Natural killer cell (primary cell): ENCODE measurements around the gene MTCH2. TPM values are rescaled to one million over a fixed set of nuclear protein-coding genes. Genes with fewer than 3 reads are reported as not detected.
A peak's percentile ranks its signal among the peaks of the same experiment; 100 is the strongest.

Experiments
- ATAC-seq, 3 donors: fragments of 150-1000 bp in 2 of 3; fragments of 200-7000 bp in 1 of 3; cut with Tn5 transposase; 1 replicate in 1 of 3; 2 replicates in 2 of 3; pipeline ENCODE4 v1.10.0; 2021; ENCODE audit warnings: mild to moderate bottlenecking in 2 of 3, moderate library complexity in 2 of 3
- DNase-seq, 2 donors: peaks; one replicate each; pipeline versions ENCODE4 v3.0.0 to v3.0.0-alpha.2; 2013 to 2021; ENCODE audit warnings: mixed read lengths in 1 of 2
- H3K27ac ChIP-seq: one replicate; pipeline ENCODE4 v1.5.1; 2013; ENCODE audit warnings: mild to moderate bottlenecking, low read length
- H3K27me3 ChIP-seq: one replicate; pipeline ENCODE4 v1.6.1; 2013; ENCODE audit warnings: low read length; ENCODE audit not compliant: control insufficient read depth, insufficient read depth
- H3K36me3 ChIP-seq: one replicate; pipeline ENCODE4 v1.6.1; 2013; ENCODE audit warnings: low read length; ENCODE audit not compliant: control insufficient read depth, insufficient read depth
- H3K4me1 ChIP-seq: one replicate; pipeline ENCODE4 v1.6.1; 2013; ENCODE audit warnings: low read length; ENCODE audit not compliant: control insufficient read depth, insufficient read depth
- H3K4me3 ChIP-seq: one replicate; pipeline ENCODE4 v1.5.1; 2013; ENCODE audit warnings: low read length
- H3K9me3 ChIP-seq: one replicate; pipeline ENCODE4 v1.6.1; 2013; ENCODE audit warnings: low read length; ENCODE audit not compliant: control insufficient read depth, insufficient read depth
- H3K27ac Mint-ChIP-seq, 2 donors: one replicate each; pipeline ENCODE4 v1.8.0; 2022; ENCODE audit warnings: mild to moderate bottlenecking in 2 of 2, mixed read lengths in 2 of 2, moderate library complexity in 1 of 2
- H3K27me3 Mint-ChIP-seq, 2 donors: one replicate each; pipeline ENCODE4 v1.8.0; 2022; ENCODE audit warnings: low read depth in 2 of 2, mixed read lengths in 2 of 2
- H3K36me3 Mint-ChIP-seq: one replicate; pipeline ENCODE4 v1.8.0; 2022; ENCODE audit warnings: mixed read lengths
- H3K4me1 Mint-ChIP-seq, 2 donors: one replicate each; pipeline ENCODE4 v1.8.0; 2022; ENCODE audit warnings: mixed read lengths in 2 of 2
- H3K4me3 Mint-ChIP-seq: one replicate; pipeline ENCODE4 v1.8.0; 2022; ENCODE audit warnings: mild to moderate bottlenecking, moderate library complexity, mixed read lengths
- H3K9me3 Mint-ChIP-seq, 2 donors: one replicate each; pipeline ENCODE4 v1.8.0; 2022; ENCODE audit warnings: mixed read lengths in 2 of 2
- WGBS: methylation state at CpG from one replicate; pipeline ENCODE4 v1.1.7; 2013; ENCODE audit warnings: missing lambda C conversion rate; ENCODE audit not compliant: insufficient coverage; 5-methylcytosine and 5-hydroxymethylcytosine counted together
- intact Hi-C: fragments of 100-400 bp; cut with micrococcal nuclease; formaldehyde crosslinking; loops from one replicate; pipeline ENCODE4 v1.14.2; 2022
- total RNA-seq, 4 donors: library from RNA; stranded (reverse); fragments of 120-200 nt in 1 of 4; gene quantifications; one replicate each; pipeline versions ENCODE4 v1.2.3 to v1.2.4, GENCODE V29; 2013 to 2022
- TF ChIP-seq, protein P1 (sequence below): fragments of 200-600 bp; IDR thresholded peaks from one replicate; pipeline ENCODE4 v1.8.0; 2022; ENCODE audit warnings: antibody characterized with exemption

The MTCH2 gene
- total RNA-seq, 3 donors from 2014 or later (not counting 1 experiment from before 2014, with no cell fraction given) = 25.0 to 32.4 (median 31.4) TPM

DNA sequence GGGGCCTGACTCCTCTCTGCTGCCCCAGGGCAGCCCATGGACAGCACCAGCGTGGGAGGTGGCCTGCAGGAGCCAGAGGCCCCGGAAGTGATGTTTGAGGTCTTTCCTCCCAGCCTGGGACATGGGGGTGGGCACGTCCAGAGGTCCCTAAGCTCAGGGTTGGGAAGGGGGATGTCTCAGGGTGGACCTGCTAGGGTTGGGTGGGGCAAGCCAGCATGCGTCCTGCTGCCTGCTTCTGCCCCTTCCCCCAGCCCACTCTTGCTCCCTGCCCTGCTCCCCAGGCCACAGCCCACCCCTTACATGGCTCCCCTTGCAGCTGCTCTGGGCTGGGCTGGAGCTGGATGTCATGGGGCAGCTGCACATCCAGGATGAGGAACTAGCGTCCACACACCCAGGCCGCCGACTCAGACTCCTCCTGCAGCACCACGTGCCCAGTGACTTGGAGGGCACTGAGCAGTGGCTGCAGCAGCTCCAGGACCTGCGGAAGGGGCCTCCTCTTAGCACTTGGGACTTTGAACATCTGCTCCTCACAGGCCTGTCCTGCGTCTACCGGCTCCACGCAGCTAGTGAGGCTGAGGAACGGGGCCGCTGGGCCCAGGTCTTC is 54.5 kb downstream of the MTCH2 start:
- H3K4me1 ChIP-seq = peaks cover 8% of the 10 kb centered on the region
- H3K36me3 Mint-ChIP-seq = no peaks in the 10 kb centered on the region
- H3K9me3 ChIP-seq = no peaks in the 10 kb centered on the region
- H3K4me3 ChIP-seq = no peak overlapping the region
- H3K27ac ChIP-seq = no peak overlapping the region
- H3K4me3 Mint-ChIP-seq = no peak overlapping the region
- H3K4me1 Mint-ChIP-seq = no peaks in the 10 kb centered on the region
- H3K27me3 ChIP-seq = no peaks in the 10 kb centered on the region
- no peak overlapping the region for H3K27ac Mint-ChIP-seq
- no peak for DNase-seq
- WGBS = 45% methylated on average over 14 of the region's 14 CpGs
- H3K9me3 Mint-ChIP-seq = no peaks in the 10 kb centered on the region
- TF ChIP-seq, protein P1, sequence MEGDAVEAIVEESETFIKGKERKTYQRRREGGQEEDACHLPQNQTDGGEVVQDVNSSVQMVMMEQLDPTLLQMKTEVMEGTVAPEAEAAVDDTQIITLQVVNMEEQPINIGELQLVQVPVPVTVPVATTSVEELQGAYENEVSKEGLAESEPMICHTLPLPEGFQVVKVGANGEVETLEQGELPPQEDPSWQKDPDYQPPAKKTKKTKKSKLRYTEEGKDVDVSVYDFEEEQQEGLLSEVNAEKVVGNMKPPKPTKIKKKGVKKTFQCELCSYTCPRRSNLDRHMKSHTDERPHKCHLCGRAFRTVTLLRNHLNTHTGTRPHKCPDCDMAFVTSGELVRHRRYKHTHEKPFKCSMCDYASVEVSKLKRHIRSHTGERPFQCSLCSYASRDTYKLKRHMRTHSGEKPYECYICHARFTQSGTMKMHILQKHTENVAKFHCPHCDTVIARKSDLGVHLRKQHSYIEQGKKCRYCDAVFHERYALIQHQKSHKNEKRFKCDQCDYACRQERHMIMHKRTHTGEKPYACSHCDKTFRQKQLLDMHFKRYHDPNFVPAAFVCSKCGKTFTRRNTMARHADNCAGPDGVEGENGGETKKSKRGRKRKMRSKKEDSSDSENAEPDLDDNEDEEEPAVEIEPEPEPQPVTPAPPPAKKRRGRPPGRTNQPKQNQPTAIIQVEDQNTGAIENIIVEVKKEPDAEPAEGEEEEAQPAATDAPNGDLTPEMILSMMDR = no peak
- peaks cover 21% of the 10 kb centered on the region for H3K36me3 ChIP-seq
- peaks cover 0 to 5% of the 10 kb centered on the region in 2 donors for H3K27me3 Mint-ChIP-seq
- peak in 1 of 3 donors; percentile 30 for ATAC-seq
- intact Hi-C loops = no loop called here

GRCh38 chr11:47587039-47587716 is 55.2 kb downstream of the MTCH2 start:
- peaks cover 0 to 2% of the 10 kb centered on the region in 2 donors for H3K27me3 Mint-ChIP-seq
- H3K27me3 ChIP-seq = no peaks in the 10 kb centered on the region
- WGBS = 80% methylated on average over 5 of the region's 6 CpGs
- ATAC-seq (no peak), DNase-seq (no peak)
- no peak overlapping the region for H3K4me3 Mint-ChIP-seq
- no peaks in the 10 kb centered on the region for H3K9me3 ChIP-seq
- no peaks in the 10 kb centered on the region for H3K36me3 Mint-ChIP-seq
- H3K9me3 Mint-ChIP-seq = no peaks in the 10 kb centered on the region
- no peak overlapping the region for H3K27ac Mint-ChIP-seq
- H3K4me3 ChIP-seq = no peak overlapping the region
- H3K36me3 ChIP-seq = peaks cover 27% of the 10 kb centered on the region
- no peak overlapping the region for H3K27ac ChIP-seq
- TF ChIP-seq, protein P1 = no peak
- intact Hi-C loops = no loop called here
- peaks cover 0 to 2% of the 10 kb centered on the region in 2 donors for H3K4me1 Mint-ChIP-seq
- peaks cover 8% of the 10 kb centered on the region for H3K4me1 ChIP-seq

DNA sequence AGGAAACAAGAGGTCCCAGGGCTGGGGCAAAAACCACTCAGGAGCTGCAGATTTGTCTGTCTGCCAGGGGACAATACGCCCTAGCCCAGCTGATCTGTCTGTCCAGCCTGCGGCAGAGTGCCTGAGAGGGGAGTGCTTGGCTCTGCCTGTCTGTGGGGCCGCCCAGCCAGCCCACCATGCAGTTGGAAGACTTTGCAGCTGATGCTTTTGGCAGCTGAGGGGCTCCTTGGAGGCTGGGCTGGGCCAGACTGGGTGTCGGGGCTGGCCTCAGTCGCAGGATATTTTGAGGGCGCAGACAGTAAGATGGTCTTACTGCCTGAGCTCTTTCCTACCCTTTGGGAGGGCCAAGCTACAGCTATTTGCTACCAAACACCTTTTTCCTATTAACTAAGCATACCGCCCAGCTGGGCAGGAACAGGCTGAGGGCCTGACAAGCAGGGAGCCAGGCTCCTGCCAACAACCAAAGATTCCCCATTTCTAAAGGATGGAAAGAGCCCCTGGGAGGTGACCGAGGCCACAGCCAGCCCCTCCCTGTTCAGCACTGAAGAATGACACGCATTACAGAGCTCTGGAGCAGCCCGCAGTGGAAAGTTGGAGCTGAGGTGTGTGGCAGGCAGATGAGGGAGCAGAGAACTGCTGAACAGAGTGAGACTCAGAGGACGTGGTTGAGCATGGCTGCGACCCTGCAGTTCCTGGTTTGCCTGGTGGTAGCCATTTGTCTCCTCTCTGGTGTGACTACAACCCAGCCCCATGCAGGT is 56.1 kb downstream of the MTCH2 start, which contains the start of gene FAM180B:
Gene FAM180B (plus strand): TSS at position 581 of the 758 bp plus-strand sequence. CDS start 91 bp downstream, at position 672.
- Histone ChIP-seq H3K4me1 (peaks cover 5% of the 10 kb centered on the region), H3K9me3 (no peaks in the 10 kb centered on the region), H3K27ac (no peak within 1 kb of the TSS), H3K36me3 (peaks cover 36% of the 10 kb centered on the region), H3K27me3 (no peaks in the 10 kb centered on the region), H3K4me3 (no peak within 1 kb of the TSS)
- Mint-ChIP-seq H3K4me3 (no peak within 1 kb of the TSS), H3K9me3 (no peaks in the 10 kb centered on the region), H3K4me1 (peaks cover 0 to 7% of the 10 kb centered on the region in 2 donors), H3K27ac (no peak within 1 kb of the TSS), H3K27me3 (no peaks in the 10 kb centered on the region), H3K36me3 (no peaks in the 10 kb centered on the region)
- WGBS = 85% methylated on average over 12 of the region's 12 CpGs
- DNase-seq (no peak), ATAC-seq (no peak)
- intact Hi-C loops = no loop called here
- TF ChIP-seq, protein P1 = no peak
